GM12865 (cell line): ENCODE data around the gene HSPA5.
"Not testable (repeated sequence)": the region's sequence is repeated elsewhere in the genome, so short reads cannot be mapped to it uniquely, and the experiment has no call there.

Experiments
- DNase-seq: peaks from one replicate; pipeline ENCODE4 v3.0.0; 2010; ENCODE audit warnings: low read depth
- H3K4me3 ChIP-seq: 2 replicates; pipeline ENCODE4 v1.5.1; 2011; ENCODE audit warnings: mild to moderate bottlenecking, low read depth, low read length, control low read depth
- CTCF ChIP-seq: IDR thresholded peaks from 2 replicates; pipeline ENCODE4 v1.5.1; 2011; ENCODE audit warnings: low read length, control low read depth, low read depth, inconsistent platforms; ENCODE audit not compliant: insufficient read depth; ENCODE audit errors: missing control alignments

The HSPA5 gene

GRCh38 chr9:125241863-125242739, 958 bp upstream of the HSPA5 start:
- DNase-seq, result no peak
- TF ChIP-seq CTCF, result no peak
- peak overlapping the region; percentile 83 for H3K4me3 ChIP-seq

- peak; percentile 61 for DNase-seq
- H3K4me3 ChIP-seq, result peak overlapping the region; percentile 91
- TF ChIP-seq CTCF, result no peak
Observed at GRCh38 chr9:125240649-125240999, 519 bp downstream of the HSPA5 start.

GRCh38 chr9:125239631-125240597, 1.2 kb downstream of the HSPA5 start:
- DNase-seq, result no peak
- no peak for TF ChIP-seq CTCF
- peak overlapping the region; percentile 91 for H3K4me3 ChIP-seq

- no peak for DNase-seq
- TF ChIP-seq CTCF, result no peak
- H3K4me3 ChIP-seq, result peak overlapping the region; percentile 91
Observed at GRCh38 chr9:125238915-125239446, 2.2 kb downstream of the HSPA5 start.

- TF ChIP-seq CTCF, result no peak
- H3K4me3 ChIP-seq, result peak overlapping the region; percentile 91
- no peak for DNase-seq
Observed at GRCh38 chr9:125238127-125238914, 2.8 kb downstream of the HSPA5 start.

GRCh38 chr9:125236520-125237159, 4.5 kb downstream of the HSPA5 start:
- H3K4me3 ChIP-seq, DNase-seq: not testable (repeated sequence)
